Gastroesophageal sphincter (tissue), 4 donors: ENCODE data around the gene ANKRD31. TPM values are rescaled to one million over a fixed set of nuclear protein-coding genes. Genes with fewer than 3 reads are reported as not detected.

Experiments used
- ATAC-seq: fragments of 150-250 bp; one replicate; pipeline ENCODE4 v1.9.1; 2016; ENCODE audit warnings: mild to moderate bottlenecking, moderate library complexity
- H3K27ac ChIP-seq, 4 donors: fragments of 200-600 bp; sonication (generic) in 3 of 4; 1 replicate in 3 of 4; 2 replicates in 1 of 4; pipeline ENCODE4 v1.5.1; 2016 to 2019
- H3K27me3 ChIP-seq: fragments of 200-600 bp; sonication (generic); one replicate; pipeline ENCODE4 v1.5.1; 2019
- H3K36me3 ChIP-seq, 2 donors: fragments of 200-600 bp; sonication (generic); one replicate each; pipeline ENCODE4 v1.5.1; 2019; ENCODE audit warnings: control low read depth in 1 of 2
- H3K4me1 ChIP-seq, 3 donors: fragments of 200-600 bp; sonication (generic); 1 replicate in 2 of 3; 2 replicates in 1 of 3; pipeline ENCODE4 v1.5.1; 2016 to 2019; ENCODE audit warnings: control low read depth in 2 of 3
- H3K4me3 ChIP-seq, 2 donors: fragments of 200-600 bp; sonication (generic); one replicate each; pipeline ENCODE4 v1.5.1; 2019; ENCODE audit warnings: mild to moderate bottlenecking in 1 of 2, moderate library complexity in 1 of 2
- H3K9me3 ChIP-seq, 3 donors: fragments of 200-600 bp; sonication (generic); one replicate each; pipeline ENCODE4 v1.5.1; 2017 to 2019; ENCODE audit warnings: control low read depth in 2 of 3
- CTCF ChIP-seq, 4 experiments: fragments of 200-600 bp in 2 of 4; fragments of 450-650 bp in 2 of 4; sonication (generic) in 1 of 4; IDR thresholded peaks; one replicate each; pipeline ENCODE4 v1.5.1; 2017 to 2019; ENCODE audit warnings: antibody characterized with exemption in 4 of 4, mild to moderate bottlenecking in 2 of 4, moderate library complexity in 2 of 4
- EP300 ChIP-seq: sonication (generic); formaldehyde crosslinking; IDR thresholded peaks from one replicate; pipeline ENCODE4 v1.6.1; 2017; ENCODE audit warnings: antibody characterized with exemption, mild to moderate bottlenecking
- POLR2A ChIP-seq, 2 donors: fragments of 450-650 bp; IDR thresholded peaks; one replicate each; pipeline ENCODE4 v1.6.1; 2017; ENCODE audit warnings: antibody characterized with exemption in 2 of 2, mild to moderate bottlenecking in 2 of 2, moderate library complexity in 1 of 2
- POLR2AphosphoS5 ChIP-seq: sonication (generic); formaldehyde crosslinking; IDR thresholded peaks from one replicate; pipeline ENCODE4 v1.6.1; 2017; ENCODE audit warnings: antibody characterized with exemption
- WGBS, 2 donors: methylation state at CpG; one replicate each; pipeline ENCODE4 v1.1.5; 2018; ENCODE audit warnings: low coverage in 1 of 2; 5-methylcytosine and 5-hydroxymethylcytosine counted together
- total RNA-seq, 4 donors: library from RNA; depleted of rRNA; stranded (reverse); fragments of >200 nt; gene quantifications; one replicate each; pipeline ENCODE4 v1.1.0, GENCODE V29; 2016

The ANKRD31 gene
- total RNA-seq, 4 donors from 2014 or later: 0.16 to 0.27 (median 0.23) TPM; not detected in 1

DNA sequence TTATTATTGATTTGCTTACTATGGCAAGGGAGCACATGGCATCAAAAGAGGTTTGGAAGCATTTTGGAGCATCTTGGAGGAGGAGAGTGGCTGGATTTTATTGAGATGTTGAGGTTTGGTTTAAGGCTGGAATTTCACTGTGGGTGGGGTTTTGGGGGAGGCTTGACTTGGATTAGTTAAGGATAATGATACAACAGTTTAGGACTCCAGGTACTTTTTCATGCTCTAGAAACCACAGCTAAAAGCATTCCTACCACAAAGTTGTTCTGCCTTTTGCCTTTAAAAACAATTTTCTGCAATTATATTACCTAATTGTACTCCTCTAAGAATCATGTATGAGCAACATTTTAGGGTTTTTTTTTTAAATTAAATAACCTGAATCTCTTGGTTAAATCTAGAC, 189.3 kb downstream of the ANKRD31 start:
- H3K9me3 ChIP-seq: no peaks in the 10 kb centered on the region
- no peak overlapping the region for H3K4me3 ChIP-seq
- peaks cover 0 to 15% of the 10 kb centered on the region in 2 donors for H3K36me3 ChIP-seq
- TF ChIP-seq EP300: no peak
- no peak for TF ChIP-seq CTCF (IDR thresholded peaks at IDR 0.05)
- TF ChIP-seq POLR2A (IDR thresholded peaks at IDR 0.05): no peak
- no peak for TF ChIP-seq POLR2AphosphoS5
- H3K27ac ChIP-seq: no peak overlapping the region
- peaks cover 0 to 53% (median 5%) of the 10 kb centered on the region in 3 donors for H3K4me1 ChIP-seq
- H3K27me3 ChIP-seq: no peaks in the 10 kb centered on the region
- no peak for ATAC-seq

DNA sequence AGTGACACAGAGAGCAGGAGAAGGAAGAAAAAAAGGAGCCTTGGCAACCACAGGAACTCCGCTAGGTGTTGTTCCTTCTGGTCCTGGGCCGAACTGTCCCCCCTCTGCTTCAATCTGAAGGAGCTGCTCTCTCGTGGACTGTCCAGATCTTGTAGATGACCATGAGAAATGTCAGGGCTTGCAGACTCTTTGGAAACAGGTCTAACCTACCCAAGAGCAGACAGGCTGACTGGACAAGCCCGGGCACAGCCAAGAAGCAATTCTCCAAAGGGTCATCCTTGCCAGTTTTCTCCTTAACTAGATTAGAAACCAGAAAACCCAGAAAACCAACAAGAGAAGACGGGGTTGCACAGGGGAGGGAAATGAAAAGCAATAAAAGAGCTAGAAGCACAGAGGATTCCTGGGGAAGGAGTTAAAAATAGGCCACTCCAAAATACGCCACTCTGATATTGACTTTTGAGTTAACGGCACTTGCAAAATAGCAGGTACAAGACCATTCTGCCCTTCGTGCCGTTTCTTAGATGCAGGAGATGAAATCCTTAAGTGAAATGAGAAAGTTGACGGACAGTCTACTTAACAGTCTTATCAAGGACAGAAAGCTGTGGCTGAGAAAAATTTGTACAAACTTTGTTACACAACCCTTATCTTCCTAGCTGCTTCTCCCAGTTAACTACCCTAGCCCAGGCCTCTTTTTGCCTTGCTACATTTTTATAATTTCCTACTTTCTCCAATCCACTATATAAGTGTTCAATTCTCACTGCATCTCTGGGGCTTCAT, 190.1 kb downstream of the ANKRD31 start:
- 76 to 91% methylated on average over 7 to 9 of the region's 10 CpGs for WGBS, 2 donors
- H3K36me3 ChIP-seq: peaks cover 0 to 16% of the 10 kb centered on the region in 2 donors
- H3K4me1 ChIP-seq: peaks cover 0 to 47% (median 4%) of the 10 kb centered on the region in 3 donors
- H3K4me3 ChIP-seq: no peak overlapping the region
- no peak for ATAC-seq
- H3K27me3 ChIP-seq: no peaks in the 10 kb centered on the region
- H3K9me3 ChIP-seq: no peaks in the 10 kb centered on the region
- no peak for TF ChIP-seq POLR2A (IDR thresholded peaks at IDR 0.05)
- TF ChIP-seq CTCF (IDR thresholded peaks at IDR 0.05): no peak
- no peak for TF ChIP-seq EP300
- TF ChIP-seq POLR2AphosphoS5: no peak
- no peak overlapping the region for H3K27ac ChIP-seq

- Histone ChIP-seq H3K4me3 (no peak overlapping the region), H3K27ac (no peak overlapping the region), H3K36me3 (peaks cover 0 to 23% of the 10 kb centered on the region in 2 donors), H3K27me3 (no peaks in the 10 kb centered on the region), H3K4me1 (peaks cover 0 to 32% (median 0%) of the 10 kb centered on the region in 3 donors), H3K9me3 (no peaks in the 10 kb centered on the region)
- no peak for TF ChIP-seq POLR2AphosphoS5
- no peak for TF ChIP-seq EP300
- TF ChIP-seq CTCF (IDR thresholded peaks at IDR 0.05): no peak
- no peak for TF ChIP-seq POLR2A (IDR thresholded peaks at IDR 0.05)
- no peak for ATAC-seq
- WGBS, 2 donors: 95 to 100% methylated on average over 2 of the region's 2 CpGs
Observed at GRCh38 chr5:75045071-75045470, 191.6 kb downstream of the ANKRD31 start.

- no peaks in the 10 kb centered on the region for H3K27me3 ChIP-seq
- 64 to 66% methylated on average over 7 of the region's 7 CpGs for WGBS, 2 donors
Observed at GRCh38 chr5:75044406-75044805, 192.3 kb downstream of the ANKRD31 start.

More at GRCh38 chr5:75044406-75044805, 192.3 kb downstream of the ANKRD31 start:
- H3K4me3 ChIP-seq: no peak overlapping the region
- no peak overlapping the region for H3K27ac ChIP-seq
- no peak for ATAC-seq
- TF ChIP-seq EP300 (no peak), POLR2A (IDR thresholded peaks at IDR 0.05) (no peak), POLR2AphosphoS5 (no peak), CTCF (IDR thresholded peaks at IDR 0.05) (no peak)
- no peaks in the 10 kb centered on the region for H3K9me3 ChIP-seq
- H3K4me1 ChIP-seq: peaks cover 0 to 26% (median 0%) of the 10 kb centered on the region in 3 donors
- peaks cover 0 to 23% of the 10 kb centered on the region in 2 donors for H3K36me3 ChIP-seq
